G401.6 (cell line): ENCODE data around the gene RBM19.
"Not testable (repeated sequence)": the region's sequence is repeated elsewhere in the genome, so short reads cannot be mapped to it uniquely, and the experiment has no call there.

Experiments used
- FAIRE-seq: peaks from 2 replicates; lab custom pipeline; 2012; peaks lifted over from hg19 to GRCh38; lab: Jason Lieb, UNC

RBM19 gene

DNA sequence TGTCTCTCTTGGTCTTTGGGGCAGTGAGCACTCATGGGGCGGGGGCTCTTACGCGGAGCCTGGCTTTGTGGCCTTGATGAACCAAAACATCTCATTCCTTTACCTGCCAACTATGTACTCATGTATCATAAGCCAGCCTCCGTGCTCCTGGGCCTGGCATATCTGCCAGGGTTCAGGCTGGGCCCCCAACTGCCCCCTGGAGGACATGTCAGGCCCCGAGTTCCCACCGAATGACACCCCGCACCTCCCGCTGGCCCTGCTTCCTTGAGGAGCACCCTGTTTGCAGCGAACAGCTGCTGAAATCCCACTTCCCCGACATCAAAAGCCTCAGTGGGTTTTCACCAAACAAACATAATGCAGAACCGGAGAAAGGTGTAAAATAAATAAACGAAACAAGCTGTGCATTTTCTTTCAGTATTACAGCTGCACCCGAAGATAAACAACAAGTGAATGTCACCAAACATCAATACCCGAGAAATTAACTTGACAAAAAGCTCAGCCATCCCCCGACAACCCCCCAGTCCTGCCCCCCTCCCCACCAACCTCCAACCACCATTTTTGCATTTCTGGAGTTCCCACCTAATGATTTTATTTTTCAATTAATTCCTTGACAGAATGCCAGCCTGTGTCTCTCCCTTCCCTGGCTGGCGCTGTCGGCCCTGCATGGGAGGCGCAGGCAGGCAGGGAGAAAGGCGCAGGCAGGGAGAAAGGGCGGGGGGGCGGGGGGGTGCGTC, 139.2 kb downstream of the RBM19 start:
- no peak for FAIRE-seq

- no peak for FAIRE-seq
Measured at GRCh38 chr12:113825705-113826104, 140.4 kb downstream of the RBM19 start.

DNA sequence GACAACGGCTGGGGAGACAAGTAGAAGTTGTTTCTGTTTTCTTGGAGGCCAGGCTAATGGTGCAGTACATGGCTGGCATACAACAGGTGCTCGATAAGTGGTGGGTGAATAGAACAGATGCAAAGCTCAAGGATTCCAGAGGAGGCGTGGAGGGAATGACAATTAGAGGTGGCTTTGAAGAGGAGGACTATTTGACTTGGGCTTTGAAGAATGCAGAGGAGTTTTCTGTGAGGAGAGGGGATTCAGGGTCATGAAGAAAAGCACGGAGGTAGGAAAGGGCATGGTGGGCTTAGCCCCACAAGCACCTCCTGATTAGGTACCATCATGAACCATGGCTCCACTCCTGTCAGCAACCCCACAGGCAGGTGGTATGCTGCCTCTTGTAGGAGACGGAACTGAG, 142.3 kb downstream of the RBM19 start:
- no peak for FAIRE-seq

DNA sequence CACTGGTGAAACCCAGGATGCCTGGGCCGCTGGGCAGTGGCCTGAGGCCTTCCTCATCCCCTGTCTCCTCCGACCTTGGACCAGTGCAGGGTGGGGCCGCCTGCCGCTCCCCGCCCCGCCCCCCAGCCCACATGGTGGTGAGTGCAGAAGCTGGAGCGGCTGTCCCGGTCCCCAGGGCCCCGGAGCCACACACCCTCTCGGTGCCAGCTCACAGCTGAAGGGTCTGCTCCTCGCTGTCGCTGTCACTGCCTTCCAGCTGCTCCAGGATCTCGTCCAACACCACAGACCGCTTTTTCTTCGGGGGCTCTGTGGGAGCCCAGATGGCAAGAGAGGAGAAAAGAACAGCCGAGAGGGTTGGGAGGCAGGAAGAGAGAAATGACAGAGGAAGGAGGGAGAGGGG, 143.1 kb downstream of the RBM19 start:
- FAIRE-seq, result no peak

DNA sequence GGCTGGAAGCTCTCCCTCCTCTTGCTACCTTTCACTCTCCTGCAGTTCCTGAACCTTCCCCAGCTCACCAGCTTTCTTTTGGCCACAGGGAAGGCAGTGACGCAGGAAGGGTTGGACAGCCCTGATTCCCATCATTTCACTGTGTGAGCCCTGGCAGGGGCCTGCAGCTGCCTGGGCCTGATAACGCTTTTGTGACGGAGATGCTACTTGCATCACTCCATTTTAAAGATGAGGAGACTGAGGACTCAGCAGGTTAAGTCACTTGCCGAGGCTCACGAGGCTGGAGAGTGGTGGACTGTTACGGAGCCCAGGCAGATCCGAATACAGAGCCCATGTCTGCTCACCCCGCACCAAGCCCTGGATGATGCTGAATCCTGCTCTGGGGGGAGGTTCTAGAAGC, 145.3 kb downstream of the RBM19 start:
- FAIRE-seq, result no peak

- no peak for FAIRE-seq
Measured at GRCh38 chr12:113820309-113820708, 145.8 kb downstream of the RBM19 start.

GRCh38 chr12:113819495-113819894, 146.6 kb downstream of the RBM19 start:
- FAIRE-seq, result no peak

- no peak for FAIRE-seq
Measured at GRCh38 chr12:113818833-113819232, 147.3 kb downstream of the RBM19 start.

- no peak for FAIRE-seq
Measured at GRCh38 chr12:113818283-113818682, 147.8 kb downstream of the RBM19 start.

DNA sequence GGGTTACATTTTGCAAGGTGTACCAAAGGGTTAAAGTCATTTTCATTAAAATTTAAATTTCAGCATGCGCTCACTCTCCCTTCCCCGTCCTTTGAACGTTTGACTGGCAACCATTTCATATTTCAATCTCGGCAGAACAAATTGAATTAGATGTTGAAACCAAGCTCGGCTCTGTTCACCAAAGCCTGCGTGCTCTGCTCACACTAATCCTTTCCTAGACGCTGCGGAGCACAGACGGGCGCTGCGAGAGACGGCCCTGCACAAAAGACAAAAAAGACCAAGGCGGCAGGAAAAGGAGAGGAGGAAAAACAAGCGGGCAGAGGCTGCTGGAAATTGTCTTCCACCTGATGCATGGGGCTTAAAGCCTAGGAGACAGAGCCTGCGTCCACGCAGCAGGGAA, 149.3 kb downstream of the RBM19 start:
- no peak for FAIRE-seq

DNA sequence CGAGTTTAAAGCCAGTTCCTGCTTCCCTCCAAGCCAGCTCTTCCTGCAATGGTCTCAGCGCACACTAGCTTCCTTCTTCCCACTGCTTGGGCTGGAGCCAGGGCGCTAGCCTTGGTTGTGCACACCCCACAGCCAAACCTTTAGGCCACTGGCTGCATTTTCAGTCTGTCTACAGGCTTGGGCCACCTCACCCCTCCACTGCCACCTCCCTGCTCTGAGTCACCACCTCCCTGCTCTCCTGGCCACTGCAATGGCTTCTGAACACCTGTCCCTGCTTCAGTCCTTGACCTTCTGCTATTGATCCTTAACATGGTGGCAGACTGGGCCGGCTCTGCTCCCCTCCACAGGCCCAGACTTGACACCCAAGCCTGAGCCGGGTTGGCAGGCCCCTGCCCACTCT, 151.1 kb downstream of the RBM19 start:
- FAIRE-seq, result no peak

DNA sequence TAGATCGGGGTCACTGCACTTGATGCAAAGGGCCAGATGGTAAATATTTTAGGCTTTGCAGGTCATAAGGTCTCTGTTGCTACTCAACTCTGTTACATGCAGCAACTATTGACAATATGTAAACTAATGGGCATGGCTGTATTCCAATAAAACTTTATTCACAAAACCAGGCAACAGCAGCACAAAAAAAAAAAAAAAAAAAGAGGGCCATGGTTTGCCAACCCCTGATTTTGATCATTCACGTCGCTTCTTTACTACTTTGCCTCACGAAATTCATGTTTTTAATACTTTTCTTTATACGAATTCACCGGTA, 152.9 kb downstream of the RBM19 start:
- FAIRE-seq, result no peak

DNA sequence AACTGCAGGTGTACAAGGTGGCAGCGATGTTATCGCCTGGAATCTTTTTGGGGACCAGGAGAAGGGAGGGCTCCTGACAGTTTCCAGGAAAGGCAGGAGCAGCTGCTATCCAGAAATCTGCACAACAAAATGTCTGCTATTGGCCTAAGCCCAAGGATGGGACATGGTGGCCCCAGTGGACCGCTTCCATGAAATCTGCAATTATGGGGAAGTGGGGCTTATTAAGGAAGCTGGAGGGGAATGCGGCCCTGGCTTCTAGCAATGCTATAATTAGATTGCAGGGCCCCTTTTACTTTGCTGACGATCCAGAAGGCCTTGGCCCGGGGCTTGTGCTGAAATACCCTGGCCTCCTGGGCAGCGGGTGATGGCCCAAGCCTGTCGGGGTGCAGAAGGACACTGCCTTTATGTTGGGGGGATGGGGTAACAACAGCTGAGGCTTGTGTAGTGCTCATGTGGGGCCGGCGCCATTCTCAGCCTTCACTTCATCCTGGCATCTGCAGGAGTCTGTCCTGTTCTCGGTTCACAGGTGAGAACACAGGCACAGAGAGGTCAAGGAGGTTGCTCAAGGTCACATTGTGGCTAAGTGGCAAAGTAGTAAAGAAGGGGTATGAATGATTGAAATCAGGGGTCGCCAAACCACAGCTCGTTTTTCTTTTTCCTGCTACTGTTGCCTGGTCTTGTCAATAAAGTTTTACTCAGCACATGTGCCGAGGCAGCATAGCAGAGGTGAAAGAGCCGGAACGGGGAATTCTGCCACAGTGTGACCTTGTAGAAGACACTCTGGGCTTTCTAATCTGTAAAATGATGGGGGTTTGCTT, 153.5 kb downstream of the RBM19 start:
- no peak for FAIRE-seq

- not testable (repeated sequence) for FAIRE-seq
Measured at GRCh38 chr12:113809462-113810220, 156.5 kb downstream of the RBM19 start.

- no peak for FAIRE-seq
Measured at GRCh38 chr12:113808095-113808951, 157.8 kb downstream of the RBM19 start.

DNA sequence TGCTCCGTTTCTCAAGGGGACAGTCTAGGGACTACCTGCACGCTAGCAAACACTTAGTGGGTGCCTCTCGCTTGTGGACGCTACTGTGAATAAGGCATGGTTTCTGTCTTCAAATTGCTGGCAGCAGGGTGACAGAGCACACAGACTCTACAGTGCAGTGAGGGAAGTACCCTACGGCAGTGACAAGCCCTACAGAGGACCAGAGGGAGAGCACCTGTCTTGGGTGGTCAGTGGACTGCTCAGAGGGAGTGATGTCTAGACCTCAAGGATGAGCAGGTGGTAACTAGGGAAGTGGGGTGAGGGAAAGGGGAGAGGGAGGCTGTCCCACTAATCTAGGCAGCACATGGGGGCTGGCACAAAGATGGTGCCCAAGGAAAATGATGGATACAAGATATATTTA, 160.5 kb downstream of the RBM19 start:
- no peak for FAIRE-seq

DNA sequence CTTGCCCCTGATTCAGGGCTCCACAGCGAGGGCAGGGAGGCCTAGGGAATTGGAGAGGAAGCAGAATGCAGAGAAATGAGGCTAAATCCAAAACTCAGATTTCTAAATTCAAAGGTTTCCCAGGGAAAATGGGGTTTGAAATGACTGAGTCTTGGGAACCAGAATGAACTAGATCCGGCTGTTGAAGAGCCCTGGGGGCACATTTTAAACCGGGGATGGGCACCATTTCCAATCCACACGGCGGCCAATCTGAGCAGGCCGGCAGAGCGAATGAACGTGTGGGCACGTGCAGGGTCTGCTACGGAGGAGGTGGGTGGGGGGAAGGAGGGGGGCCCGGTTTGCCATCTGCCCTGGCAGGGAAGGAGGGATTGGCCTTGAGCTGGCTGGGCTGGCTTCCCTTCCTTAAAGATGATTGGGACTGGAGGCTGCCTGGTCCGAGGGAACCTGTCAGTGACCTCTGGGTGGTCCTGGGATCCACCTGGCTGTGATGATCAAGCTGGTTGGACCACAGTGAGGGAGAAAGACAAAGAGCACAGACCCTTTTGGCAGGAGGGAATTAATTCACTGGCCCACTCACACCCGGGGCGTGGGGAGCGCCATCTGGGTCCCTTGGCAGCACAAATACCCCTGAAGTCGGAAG, 161.0 kb downstream of the RBM19 start:
- FAIRE-seq, result no peak

DNA sequence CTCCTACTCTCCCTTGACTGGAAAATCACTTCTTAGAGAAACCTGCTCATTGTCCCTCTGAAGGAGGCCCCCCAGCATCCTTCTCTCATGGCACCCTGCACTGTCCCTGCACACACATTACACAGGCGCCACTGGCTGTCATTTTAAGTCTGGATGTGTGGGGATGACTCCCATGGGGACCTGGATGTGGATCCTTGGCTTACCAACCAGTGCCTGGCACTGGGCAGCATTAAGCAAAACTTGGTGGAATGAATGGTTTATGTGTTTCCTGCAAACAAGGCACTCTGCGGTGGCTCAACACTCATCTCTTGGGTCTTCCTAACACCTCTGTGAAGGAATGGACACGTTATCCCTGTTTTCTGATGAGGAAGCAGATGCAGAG, 162.4 kb downstream of the RBM19 start:
- FAIRE-seq, result no peak

DNA sequence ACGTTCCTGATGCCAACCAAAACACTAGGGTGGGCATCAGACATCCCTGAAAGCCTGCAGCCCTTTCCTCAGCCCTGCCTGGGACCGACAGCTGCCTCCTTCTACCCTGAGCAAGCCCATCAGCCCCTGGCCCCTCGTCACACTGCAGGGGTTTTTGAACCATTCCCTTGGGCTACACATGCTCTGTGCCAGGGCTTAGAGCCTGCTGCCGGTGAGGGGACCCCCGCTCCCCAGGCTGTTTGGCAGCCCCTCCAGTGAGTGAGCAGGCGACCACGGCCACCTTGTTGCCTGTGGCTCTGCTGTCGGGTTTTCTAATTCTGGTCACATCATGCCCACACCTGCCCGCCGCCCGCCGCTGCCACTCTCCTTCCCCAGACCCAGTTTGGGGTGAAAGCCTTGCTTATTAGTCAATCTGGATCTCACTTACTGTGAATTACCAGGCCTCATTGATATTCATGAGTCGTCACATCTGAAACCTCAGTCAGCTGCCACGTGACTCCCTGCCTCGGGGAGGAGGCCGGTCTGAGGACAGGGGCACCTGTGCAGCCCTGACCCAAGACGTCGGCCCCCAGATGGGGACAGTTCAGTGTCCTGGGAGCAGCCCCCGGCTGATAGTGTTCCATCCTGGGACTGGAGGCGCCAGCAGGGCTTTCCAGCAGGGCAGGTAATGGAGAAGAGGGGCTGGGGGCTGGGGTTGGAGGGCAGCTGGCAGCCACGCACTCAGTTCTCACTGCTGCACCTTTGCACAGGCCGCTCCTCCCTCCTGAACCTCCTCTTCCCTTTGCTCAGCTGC, 163.0 kb downstream of the RBM19 start:
- no peak for FAIRE-seq

- FAIRE-seq, result no peak
Measured at GRCh38 chr12:113802000-113802749, 163.9 kb downstream of the RBM19 start.
